NCI-H128 (cell line): ENCODE results near the gene GSG1L2.
"Not testable (repeated sequence)": the region's sequence is repeated elsewhere in the genome, so short reads cannot be mapped to it uniquely, and the experiment has no call there.

Experiments
- DNase-seq: peaks from one replicate; lab custom pipeline; 2025; ENCODE audit not compliant: unreplicated experiment; lab: John Stamatoyannopoulos, UW

Gene GSG1L2

GRCh38 chr17:9790889-9791876 is 30.7 kb downstream of the GSG1L2 start, which contains the start of gene DHRS7C:
Gene DHRS7C (minus strand): TSS chr17:9791592. CDS start chr17:9791284, 308 bp downstream.
- no peak for DNase-seq

GRCh38 chr17:9790316-9790715 is 31.6 kb downstream of the GSG1L2 start:
- DNase-seq: no peak

- no peak for DNase-seq
Measured at GRCh38 chr17:9788601-9789000, 33.3 kb downstream of the GSG1L2 start.

GRCh38 chr17:9784544-9784943 is 37.3 kb downstream of the GSG1L2 start:
- DNase-seq: no peak

GRCh38 chr17:9783465-9783864 is 38.4 kb downstream of the GSG1L2 start:
- not testable (repeated sequence) for DNase-seq

- no peak for DNase-seq
Measured at GRCh38 chr17:9783050-9783449, 38.8 kb downstream of the GSG1L2 start.

- no peak for DNase-seq
Measured at GRCh38 chr17:9780552-9780951, 41.3 kb downstream of the GSG1L2 start.

- DNase-seq: no peak
Measured at GRCh38 chr17:9776911-9777310, 45.0 kb downstream of the GSG1L2 start.

- no peak for DNase-seq
Measured at GRCh38 chr17:9772658-9773057, 49.2 kb downstream of the GSG1L2 start.

GRCh38 chr17:9771465-9771864 is 50.4 kb downstream of the GSG1L2 start:
- no peak for DNase-seq

GRCh38 chr17:9769036-9769695 is 52.7 kb downstream of the GSG1L2 start:
- no peak for DNase-seq

GRCh38 chr17:9768381-9768934 is 53.4 kb downstream of the GSG1L2 start:
- DNase-seq: no peak

GRCh38 chr17:9767432-9767991 is 54.4 kb downstream of the GSG1L2 start:
- no peak for DNase-seq

GRCh38 chr17:9766970-9767369 is 54.9 kb downstream of the GSG1L2 start:
- no peak for DNase-seq

- no peak for DNase-seq
Measured at GRCh38 chr17:9765322-9765721, 56.6 kb downstream of the GSG1L2 start.

GRCh38 chr17:9763643-9764042 is 58.2 kb downstream of the GSG1L2 start:
- DNase-seq: no peak

- DNase-seq: no peak
Measured at GRCh38 chr17:9760266-9760665, 61.6 kb downstream of the GSG1L2 start.

GRCh38 chr17:9755083-9755482 is 66.8 kb downstream of the GSG1L2 start:
- DNase-seq: no peak
